ENCODE results near the gene SIM2.

Gene SIM2

GRCh38 chr21:36741506-36741905, 42.6 kb downstream of the SIM2 start:
- DNase-seq, result no peak

- DNase-seq, result no peak
Measured at GRCh38 chr21:36743008-36743407, 44.1 kb downstream of the SIM2 start.

GRCh38 chr21:36743446-36743845, 44.5 kb downstream of the SIM2 start:
- no peak for DNase-seq

- no peak for DNase-seq
Measured at GRCh38 chr21:36744190-36744559, 45.3 kb downstream of the SIM2 start.

- DNase-seq, result peak; percentile 77
Measured at GRCh38 chr21:36744560-36745231, 45.8 kb downstream of the SIM2 start.

DNA sequence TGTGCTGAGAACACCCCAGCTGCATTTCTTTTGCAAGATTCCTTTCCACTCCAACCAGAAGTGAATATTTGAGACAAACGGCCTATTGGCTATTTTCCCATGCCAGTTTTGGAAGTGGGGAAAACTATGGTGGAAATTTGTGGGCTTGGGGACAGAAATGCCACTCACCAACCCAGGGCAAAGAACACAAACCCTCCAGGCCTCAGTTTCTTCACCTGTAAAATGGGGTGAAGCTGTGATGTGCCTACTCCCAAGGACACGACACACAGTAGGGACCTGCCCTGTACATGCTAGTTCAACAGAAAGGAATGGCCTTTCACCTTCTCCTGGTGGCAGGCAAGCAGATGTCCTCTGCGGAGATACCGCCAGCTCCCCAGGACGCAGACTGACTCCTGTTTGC, 46.5 kb downstream of the SIM2 start:
- no peak for DNase-seq

DNA sequence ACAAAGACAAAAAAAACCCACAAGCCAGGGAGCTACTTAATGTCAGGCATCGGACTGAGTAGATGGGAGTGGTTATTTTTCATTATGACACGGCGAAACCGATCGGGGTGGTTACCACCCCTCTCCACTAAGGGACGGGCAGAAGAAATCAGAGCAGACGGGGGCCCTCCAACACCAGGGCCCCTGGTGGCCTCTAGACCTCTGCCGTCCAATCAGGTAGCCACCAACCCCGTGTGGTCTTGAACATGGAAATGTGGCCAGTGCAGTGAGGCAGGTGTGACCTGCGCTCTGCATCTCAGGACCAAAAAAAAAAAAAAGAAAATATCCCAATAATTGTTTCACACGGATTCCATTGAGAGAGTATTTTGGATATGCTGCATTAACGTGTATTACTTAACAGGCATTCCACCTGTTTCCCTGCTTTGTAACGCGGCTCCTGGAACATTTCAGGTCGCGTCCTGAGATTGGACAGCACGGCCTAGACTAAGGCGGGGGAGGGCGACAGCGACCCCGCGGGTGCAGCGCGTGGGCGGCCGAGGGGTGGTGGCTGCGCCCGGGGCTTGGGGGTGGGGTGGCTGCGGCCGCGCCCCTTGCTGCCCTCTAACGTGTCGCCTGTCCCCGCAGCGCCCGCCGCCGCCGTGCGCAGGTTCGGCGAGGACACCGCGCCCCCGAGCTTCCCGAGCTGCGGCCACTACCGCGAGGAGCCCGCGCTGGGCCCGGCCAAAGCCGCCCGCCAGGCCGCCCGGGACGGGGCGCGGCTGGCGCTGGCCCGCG, 48.3 kb downstream of the SIM2 start:
- peak; percentile 41 for DNase-seq

DNA sequence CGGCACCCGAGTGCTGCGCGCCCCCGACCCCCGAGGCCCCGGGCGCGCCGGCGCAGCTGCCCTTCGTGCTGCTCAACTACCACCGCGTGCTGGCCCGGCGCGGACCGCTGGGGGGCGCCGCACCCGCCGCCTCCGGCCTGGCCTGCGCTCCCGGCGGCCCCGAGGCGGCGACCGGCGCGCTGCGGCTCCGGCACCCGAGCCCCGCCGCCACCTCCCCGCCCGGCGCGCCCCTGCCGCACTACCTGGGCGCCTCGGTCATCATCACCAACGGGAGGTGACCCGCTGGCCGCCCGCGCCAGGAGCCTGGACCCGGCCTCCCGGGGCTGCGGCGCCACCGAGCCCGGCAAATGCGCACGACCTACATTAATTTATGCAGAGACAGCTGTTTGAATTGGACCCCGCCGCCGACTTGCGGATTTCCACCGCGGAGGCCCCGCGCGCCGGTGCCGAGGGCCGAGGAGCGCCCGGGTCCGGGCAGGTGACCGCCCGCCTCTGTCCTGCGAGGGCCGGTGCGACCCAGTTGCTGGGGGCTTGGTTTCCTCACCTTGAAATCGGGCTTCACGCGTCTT, 49.0 kb downstream of the SIM2 start:
- peak; percentile 51 for DNase-seq

DNA sequence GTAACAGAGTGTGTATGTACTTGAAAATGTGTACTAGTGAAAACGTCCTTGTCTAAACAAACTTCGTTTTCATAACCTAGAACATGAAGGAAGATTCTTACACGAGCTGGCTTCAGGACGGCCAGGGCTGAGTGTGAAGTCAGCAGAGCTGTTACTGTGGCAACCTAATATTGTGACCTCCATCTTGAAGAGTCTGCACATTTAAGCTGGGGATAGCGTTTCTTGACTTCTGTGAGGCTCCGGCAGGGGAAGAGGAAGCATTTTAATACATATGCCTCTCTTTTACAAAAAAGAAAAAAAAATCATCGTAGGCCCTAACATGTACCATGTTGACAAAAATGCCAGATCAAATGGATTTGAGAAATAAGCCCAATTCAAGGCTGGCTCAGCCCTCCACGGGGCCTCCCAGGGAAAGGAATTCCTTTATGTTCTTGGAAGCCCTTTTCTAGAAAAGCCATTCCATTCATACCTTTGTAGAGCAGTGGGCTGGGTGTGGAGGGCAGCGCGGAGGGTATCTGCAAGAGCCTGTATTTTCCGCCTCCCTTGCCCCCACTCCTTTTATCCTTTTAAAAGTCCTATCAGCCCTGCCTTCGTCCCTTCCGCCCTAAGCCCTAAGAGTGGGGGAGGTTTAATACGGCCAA, 51.1 kb downstream of the SIM2 start:
- DNase-seq, result no peak

- DNase-seq, result no peak
Measured at GRCh38 chr21:36750576-36750959, 51.7 kb downstream of the SIM2 start.

DNA sequence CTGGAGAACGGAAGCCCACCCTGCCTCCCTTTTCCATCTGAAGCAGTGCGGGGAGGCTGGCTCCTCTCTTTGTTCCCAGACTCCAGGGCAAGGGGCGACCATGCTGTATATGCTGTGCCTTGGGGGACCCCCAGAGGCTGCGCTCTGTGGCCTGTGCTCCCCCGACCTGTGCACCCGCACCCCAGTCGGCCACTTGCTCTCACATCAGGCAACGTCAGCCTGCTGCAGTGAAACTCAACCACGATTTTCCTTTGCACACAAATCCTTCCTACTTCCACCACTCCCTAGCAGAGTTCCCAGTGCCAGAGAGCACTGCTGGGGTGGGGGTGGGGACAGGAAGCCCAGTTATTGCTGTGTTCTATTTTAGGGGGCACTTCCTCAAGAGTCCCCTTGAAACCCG, 52.5 kb downstream of the SIM2 start:
- no peak for DNase-seq

GRCh38 chr21:36753556-36753955, 54.6 kb downstream of the SIM2 start:
- DNase-seq, result no peak

DNA sequence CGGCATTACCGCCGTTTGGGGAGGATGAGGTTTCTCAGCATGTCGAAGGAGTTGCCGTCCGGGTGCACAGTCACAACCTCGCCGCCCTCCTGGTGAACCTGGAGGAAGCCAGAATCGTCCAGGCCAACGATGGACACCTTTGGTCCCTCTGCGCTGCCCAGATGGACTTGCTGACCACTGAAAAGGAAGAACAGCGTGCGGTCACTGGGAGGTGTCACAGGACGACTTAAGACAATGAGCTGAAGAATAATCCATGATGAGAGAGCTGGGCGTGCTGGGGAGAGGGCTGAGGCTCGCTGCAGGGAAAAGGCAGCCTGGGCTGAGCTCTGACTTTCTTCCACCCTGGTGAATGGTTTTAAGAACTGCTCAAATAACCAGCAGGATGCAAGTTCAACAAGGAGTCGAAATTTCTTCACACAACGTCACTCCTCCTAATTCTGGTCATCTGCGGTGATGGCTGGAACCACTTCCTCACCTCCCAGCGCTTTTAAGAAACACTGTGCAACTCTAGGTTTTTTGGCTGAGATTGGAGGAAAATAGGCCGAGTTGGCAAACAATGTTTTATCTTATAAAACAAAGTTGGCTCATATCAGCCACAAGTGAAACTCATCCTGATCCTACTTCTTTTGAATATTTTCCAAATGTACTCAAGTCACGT, 55.5 kb downstream of the SIM2 start:
- DNase-seq, result no peak

- no peak for DNase-seq
Measured at GRCh38 chr21:36756527-36756926, 57.6 kb downstream of the SIM2 start.

GRCh38 chr21:36757196-36757595, 58.3 kb downstream of the SIM2 start:
- DNase-seq, result no peak

DNA sequence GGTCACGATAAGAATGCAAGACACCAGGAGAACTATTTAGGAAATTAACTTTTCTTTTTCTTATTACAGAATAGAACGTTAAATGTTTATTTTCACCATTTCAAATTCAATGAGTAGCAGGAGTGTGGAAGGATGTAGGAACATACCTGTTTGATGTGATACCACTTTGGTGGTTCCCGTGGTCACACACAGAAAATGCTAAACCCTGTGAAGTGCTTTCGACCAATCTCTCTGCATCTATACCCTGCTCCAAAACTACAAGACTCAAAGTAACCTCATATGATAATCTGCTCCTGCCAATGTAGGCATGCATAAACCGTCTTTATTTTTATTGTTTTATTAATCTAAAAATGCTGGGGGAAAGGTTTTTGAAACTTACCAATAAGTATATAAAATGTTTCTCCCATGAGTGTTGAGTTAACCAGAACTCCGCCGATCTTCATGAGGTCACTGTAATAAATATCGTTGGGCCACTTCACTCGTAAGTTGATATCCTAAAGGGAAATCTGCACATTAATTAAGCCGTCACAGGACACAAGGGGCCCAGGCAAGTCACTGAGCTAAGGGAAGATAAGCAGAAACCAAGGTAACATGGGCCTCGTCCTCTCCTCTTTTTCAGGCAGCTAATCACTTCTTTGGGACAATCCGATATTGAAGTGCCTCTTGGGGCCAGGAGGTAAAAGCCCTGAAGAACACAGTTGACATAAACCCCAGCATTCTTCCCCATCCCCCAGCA, 60.6 kb downstream of the SIM2 start:
- no peak for DNase-seq

- DNase-seq, result no peak
Measured at GRCh38 chr21:36761685-36762084, 62.8 kb downstream of the SIM2 start.

DNA sequence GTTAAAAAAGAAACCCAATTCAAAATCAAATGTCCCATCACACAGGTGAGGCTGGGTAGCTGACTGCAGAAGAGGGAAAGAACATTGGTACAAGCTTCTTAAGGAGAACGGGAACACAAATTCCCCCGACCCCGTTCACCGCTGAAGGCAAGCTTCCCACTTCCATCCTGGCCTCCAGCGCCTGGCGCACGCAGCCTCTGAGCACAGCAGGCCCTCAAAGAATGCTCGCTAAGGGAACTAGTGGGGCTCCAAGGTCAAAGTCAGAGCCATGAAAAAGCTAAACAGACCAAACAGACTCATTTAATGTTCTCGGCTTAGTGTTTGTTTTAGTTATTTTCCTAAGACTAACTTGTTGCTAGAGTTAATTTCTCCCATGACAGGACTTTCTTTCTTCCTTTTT, 63.7 kb downstream of the SIM2 start:
- DNase-seq, result no peak

- DNase-seq, result no peak
Measured at GRCh38 chr21:36763305-36763704, 64.4 kb downstream of the SIM2 start.

- DNase-seq, result no peak
Measured at GRCh38 chr21:36765229-36765628, 66.3 kb downstream of the SIM2 start.

DNA sequence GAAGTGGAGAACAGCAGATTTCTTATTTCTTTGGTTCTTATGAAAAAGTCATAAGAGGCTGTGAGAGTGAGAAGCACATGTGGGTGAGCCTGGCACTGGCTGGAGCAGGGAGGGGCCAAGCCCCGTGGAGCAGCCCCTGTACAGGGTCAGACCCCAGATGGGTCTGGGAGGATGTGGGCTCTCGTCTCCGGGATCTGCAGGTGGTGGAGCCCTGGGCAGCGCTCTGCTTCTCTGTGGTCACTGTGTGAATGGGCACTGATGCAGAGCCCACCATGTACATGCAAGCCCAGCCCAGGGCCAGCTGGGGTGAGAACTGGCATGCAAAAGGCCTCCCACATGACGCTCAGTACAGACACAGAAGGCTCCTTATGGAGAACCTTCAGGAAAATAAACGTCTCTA, 67.6 kb downstream of the SIM2 start:
- no peak for DNase-seq

- no peak for DNase-seq
Measured at GRCh38 chr21:36767096-36767495, 68.2 kb downstream of the SIM2 start.

DNA sequence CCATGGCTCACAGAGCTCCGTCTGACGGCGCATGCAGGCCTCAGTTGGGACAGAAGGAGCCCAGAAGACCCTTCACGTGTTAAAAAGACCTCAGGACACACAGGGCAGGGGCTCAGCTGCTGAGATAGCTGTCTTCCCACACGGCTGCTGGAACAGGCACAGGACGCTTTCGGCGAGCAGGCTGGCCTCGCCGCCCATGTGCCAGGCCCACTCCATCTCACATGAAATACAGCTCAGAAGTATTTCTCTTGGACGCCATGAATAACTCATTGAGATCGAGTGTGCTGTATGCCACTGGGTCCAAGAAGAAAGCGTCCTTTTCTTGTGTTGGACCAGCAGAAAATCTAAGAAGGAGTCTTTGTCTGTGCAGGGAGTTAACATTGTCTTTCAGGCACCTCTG, 69.6 kb downstream of the SIM2 start:
- no peak for DNase-seq
